K562 (cell line): ENCODE results near the gene PLSCR5. TPM values are rescaled to one million over a fixed set of nuclear protein-coding genes. Genes with fewer than 3 reads are reported as not detected.

Source experiments
- BCL6 ChIP-seq: fragments of 250-450 bp; sonication (Bioruptor Pico); IDR thresholded peaks from 2 replicates; pipeline ENCODE4 v1.4.0; 2020
- BHLHE40 ChIP-seq: IDR thresholded peaks from 2 replicates; pipeline ENCODE4 v1.6.1; 2011; ENCODE audit warnings: low read length, improper control_type of control experiment
- CBFA2T3 ChIP-seq: fragments of 450-650 bp; IDR thresholded peaks from 2 replicates; pipeline ENCODE4 v1.6.1; 2017
- CBX5 ChIP-seq: IDR thresholded peaks from 2 replicates; pipeline ENCODE4 v1.6.1; 2014; ENCODE audit warnings: low read depth, borderline replicate concordance
- CBX8 ChIP-seq: fragments of 200-600 bp; sonication (generic); IDR thresholded peaks from 2 replicates; pipeline ENCODE4 v1.6.1; 2012; ENCODE audit warnings: borderline replicate concordance, mixed run types, low read depth, mild to moderate bottlenecking, moderate library complexity, mixed read lengths, low read length, control low read depth, inconsistent platforms; ENCODE audit not compliant: poor library complexity, severe bottlenecking; ENCODE audit errors: extremely low read depth
- E4F1 ChIP-seq: fragments of 250-450 bp; sonication (Bioruptor Pico); IDR thresholded peaks from 2 replicates; pipeline ENCODE4 v1.5.0; 2021; ENCODE audit warnings: mild to moderate bottlenecking, borderline replicate concordance
- ETS2 ChIP-seq: IDR thresholded peaks from 2 replicates; pipeline ENCODE4 v1.6.1; 2016; ENCODE audit warnings: borderline replicate concordance, missing genetic modification characterization, mild to moderate bottlenecking, moderate library complexity, missing compliant biosample characterization; ENCODE audit not compliant: poor library complexity, severe bottlenecking
- FOXK1 ChIP-seq: sonication (generic); formaldehyde crosslinking; IDR thresholded peaks from 2 replicates; pipeline ENCODE4 v1.8.0; 2022; ENCODE audit warnings: missing genetic modification reagents, mild to moderate bottlenecking, borderline replicate concordance
- FOXM1 ChIP-seq, 2 experiments: fragments of 450-650 bp in 1 of 2; sonication (generic) in 1 of 2; formaldehyde crosslinking in 1 of 2; IDR thresholded peaks; 2 replicates each; pipeline versions ENCODE4 v1.6.1 to v1.9.0; 2017 to 2022; ENCODE audit warnings: low read depth in 2 of 2, mild to moderate bottlenecking in 2 of 2, missing genetic modification reagents in 1 of 2, moderate library complexity in 1 of 2
- GABPB2 ChIP-seq: fragments of 250-450 bp; sonication (Bioruptor Pico); conservative IDR thresholded peaks from 2 replicates; pipeline ENCODE4 v1.5.1; 2021; ENCODE audit warnings: mild to moderate bottlenecking
- HNRNPUL1 ChIP-seq: fragments of 200-400 bp; formaldehyde crosslinking; IDR thresholded peaks from 2 replicates; pipeline ENCODE4 v1.6.1; 2017; ENCODE audit warnings: low read length
- HSF4 ChIP-seq: fragments of 250-450 bp; sonication (Bioruptor Pico); IDR thresholded peaks from 2 replicates; pipeline ENCODE4 v2.1.2; 2022; ENCODE audit warnings: mild to moderate bottlenecking, moderate library complexity, borderline replicate concordance
- ILF3 ChIP-seq: fragments of 450-650 bp; IDR thresholded peaks from 2 replicates; pipeline ENCODE4 v1.6.1; 2018; ENCODE audit warnings: antibody characterized with exemption, mild to moderate bottlenecking, moderate library complexity, borderline replicate concordance
- LEF1 ChIP-seq: fragments of 450-650 bp; IDR thresholded peaks from 2 replicates; pipeline ENCODE4 v1.6.1; 2016; ENCODE audit warnings: mild to moderate bottlenecking
- MBD2 ChIP-seq: sonication (generic); IDR thresholded peaks from 2 replicates; pipeline ENCODE4 v1.6.1; 2016; ENCODE audit warnings: low read depth, borderline replicate concordance
- MTA3 ChIP-seq: fragments of 450-650 bp; formaldehyde crosslinking; IDR thresholded peaks from 2 replicates; pipeline ENCODE4 v1.6.1; 2017; ENCODE audit warnings: mild to moderate bottlenecking, borderline replicate concordance
- RFX7 ChIP-seq: fragments of 250-450 bp; sonication (Bioruptor Pico); IDR thresholded peaks from 2 replicates; pipeline ENCODE4 v1.5.1; 2021; ENCODE audit warnings: mild to moderate bottlenecking
- TBP ChIP-seq: optimal IDR thresholded peaks from 2 replicates; pipeline ENCODE3; 2011; ENCODE audit warnings: low read depth, low read length, improper control_type of control experiment
- TFAP4 ChIP-seq: sonication (generic); formaldehyde crosslinking; IDR thresholded peaks from 2 replicates; pipeline ENCODE4 v1.8.0; 2022; ENCODE audit warnings: missing genetic modification reagents, mild to moderate bottlenecking, moderate library complexity, borderline replicate concordance
- USF2 ChIP-seq: sonication (generic); formaldehyde crosslinking; IDR thresholded peaks from 2 replicates; pipeline ENCODE4 v1.5.0; 2020; ENCODE audit warnings: missing genetic modification reagents
- ZC3H4 ChIP-seq: sonication (generic); formaldehyde crosslinking; IDR thresholded peaks from 2 replicates; pipeline ENCODE4 v1.9.0; 2021; ENCODE audit warnings: missing genetic modification reagents, borderline replicate concordance
- ZFP36 ChIP-seq: fragments of 150-350 bp; IDR thresholded peaks from 2 replicates; pipeline ENCODE4 v1.6.1; 2018; ENCODE audit warnings: low read length, low read depth; ENCODE audit not compliant: partially characterized antibody
- ZKSCAN3 ChIP-seq: fragments of 250-450 bp; sonication (Bioruptor Pico); IDR thresholded peaks from 2 replicates; pipeline ENCODE4 v1.4.0; 2020
- ZNF668 ChIP-seq: fragments of 250-450 bp; sonication (Bioruptor Pico); IDR thresholded peaks from 2 replicates; pipeline ENCODE4 v1.8.0; 2022; ENCODE audit warnings: mild to moderate bottlenecking, inconsistent platforms
- ZNF695 ChIP-seq: fragments of 450-650 bp; formaldehyde crosslinking; IDR thresholded peaks from 2 replicates; pipeline ENCODE4 v1.4.0; 2020; ENCODE audit warnings: mild to moderate bottlenecking, moderate library complexity
- ZNF77 ChIP-seq: fragments of 250-450 bp; sonication (Bioruptor Pico); IDR thresholded peaks from 2 replicates; pipeline ENCODE4 v1.5.0; 2020
- ZNF830 ChIP-seq: fragments of 250-450 bp; sonication (Bioruptor Pico); IDR thresholded peaks from 2 replicates; pipeline ENCODE4 v1.5.0; 2021; ENCODE audit warnings: mild to moderate bottlenecking
- polyA plus RNA-seq, 8 experiments: library from polyadenylated mRNA; depleted of rRNA in 4 of 8; stranded (reverse) in 5 of 8; unstranded in 3 of 8; fragments of >200 nt; fragmentation: Nextera tagmentation in 2 of 8; fragmentation: Illumina TruSeq in 1 of 8; extraction: Ambion mirVana in 2 of 8; extraction: Trizol in 1 of 8; gene quantifications; 2 replicates each; pipeline versions ENCODE4 v1.2.1 to v1.2.3, GENCODE V29; 2011 to 2014; ENCODE audit warnings: inconsistent platforms in 1 of 8, missing spikeins in 1 of 8
- total RNA-seq, 7 experiments: library from RNA; depleted of rRNA in 6 of 7; stranded (reverse); fragments of >200 nt in 6 of 7; fragmentation: Illumina TruSeq in 2 of 7; extraction: Trizol in 2 of 7; gene quantifications; 2 replicates each; pipeline versions ENCODE4 v1.2.1 to v1.2.3, GENCODE V29; 2011 to 2021; ENCODE audit warnings: low replicate concordance in 1 of 7

Gene PLSCR5
- total and polyA plus RNA-seq, 9 of the 15 experiments (the other 6 are each of a cell fraction or from before 2014, with no cell fraction given) = not detected

- TF ChIP-seq BCL6 (CRISPR knock-in tag) (no peak), ZNF668 (CRISPR knock-in tag) (no peak), MBD2 (no peak), LEF1 (no peak), FOXM1 (IDR thresholded peaks at IDR 0.05; ENCODE audit: low read depth) (no peak), FOXM1 (CRISPR knock-in tag; IDR thresholded peaks at IDR 0.05; ENCODE audit: low read depth) (no peak), E4F1 (CRISPR knock-in tag) (no peak), GABPB2 (CRISPR knock-in tag) (no peak), ZNF830 (CRISPR knock-in tag) (no peak), ILF3 (no peak), BHLHE40 (peak; percentile 96), HSF4 (CRISPR knock-in tag) (no peak), CBX5 (no peak), TFAP4 (no peak), ZC3H4 (CRISPR knock-in tag) (no peak), ZNF695 (CRISPR knock-in tag) (no peak), CBX8 (no peak), MTA3 (no peak), RFX7 (CRISPR knock-in tag) (no peak), CBFA2T3 (no peak), ZFP36 (no peak), ZKSCAN3 (CRISPR knock-in tag) (no peak), ETS2 (tag) (no peak), TBP (no peak), USF2 (CRISPR knock-in tag) (peak; percentile 38), FOXK1 (CRISPR knock-in tag) (no peak), HNRNPUL1 (no peak), ZNF77 (CRISPR knock-in tag) (no peak)
Observed at GRCh38 chr3:146550743-146551510, 54.2 kb downstream of the PLSCR5 start (continued).
